A549 (cell line): Measurements from ENCODE around the gene SMAD3. TPM values are rescaled to one million over a fixed set of nuclear protein-coding genes. Genes with fewer than 3 reads are reported as not detected.

Experiments used
- ATAC-seq, 2 experiments: fragments of 200-7000 bp in 1 of 2; fragments of >200 bp in 1 of 2; cut with Nextera tagmentation in 1 of 2; cut with Tn5 transposase in 1 of 2; 3 replicates each; pipeline versions ENCODE4 v1.8.0 to v1.9.1; 2018 to 2020; ENCODE audit warnings: mild to moderate bottlenecking in 1 of 2, moderate library complexity in 1 of 2
- CTCF ChIA-PET: fragments of 300-600 bp; sonication (Branson Sonifier 250); formaldehyde crosslinking; extraction: SDS; loops from one replicate; lab custom pipeline; 2021; ENCODE audit warnings: antibody characterized with exemption, inconsistent platforms; lab: Yijun Ruan, JAX
- POLR2A ChIA-PET: fragments of 350-600 bp; formaldehyde crosslinking; extraction: SDS; loops from one replicate; lab custom pipeline; 2021; ENCODE audit warnings: antibody characterized with exemption, inconsistent platforms; lab: Yijun Ruan, JAX
- DNase-seq, 2 experiments: peaks; one replicate each; pipeline versions ENCODE4 v3.0.0 to v3.0.0-alpha.2; 2011 to 2016; ENCODE audit warnings: low read depth in 1 of 2, low spot score in 1 of 2
- FAIRE-seq: peaks from 2 replicates; lab custom pipeline; 2011; peaks lifted over from hg19 to GRCh38; lab: Jason Lieb, UNC
- H3K27ac ChIP-seq, 2 experiments: fragments of >200 bp; sonication (Bioruptor Twin); formaldehyde crosslinking; 3 replicates each; pipeline ENCODE4 v1.5.1; 2016 to 2017
- H3K4me1 ChIP-seq: fragments of >200 bp; sonication (Bioruptor Twin); formaldehyde crosslinking; 3 replicates; pipeline ENCODE4 v1.6.1; 2016
- H3K4me2 ChIP-seq: fragments of >200 bp; sonication (Bioruptor Twin); formaldehyde crosslinking; 3 replicates; pipeline ENCODE4 v1.6.1; 2016
- H3K4me3 ChIP-seq: fragments of >200 bp; sonication (Bioruptor Twin); formaldehyde crosslinking; 3 replicates; pipeline ENCODE4 v1.5.1; 2016
- H3K9me3 ChIP-seq: fragments of >200 bp; sonication (Bioruptor Twin); formaldehyde crosslinking; 3 replicates; pipeline ENCODE4 v1.6.1; 2016
- BHLHE40 ChIP-seq: IDR thresholded peaks from 2 replicates; pipeline ENCODE4 v1.6.1; 2012; ENCODE audit warnings: low read depth, low read length, inconsistent platforms
- CBX2 ChIP-seq: fragments of 200-600 bp; sonication (generic); IDR thresholded peaks from 2 replicates; pipeline ENCODE4 v1.6.1; 2016; ENCODE audit warnings: low read depth, mild to moderate bottlenecking, borderline replicate concordance
- CBX8 ChIP-seq: fragments of 200-600 bp; sonication (generic); IDR thresholded peaks from 2 replicates; pipeline ENCODE4 v1.6.1; 2016
- CHD4 ChIP-seq: fragments of 200-600 bp; sonication (generic); IDR thresholded peaks from 2 replicates; pipeline ENCODE4 v1.6.1; 2016; ENCODE audit warnings: antibody characterized with exemption, mild to moderate bottlenecking, borderline replicate concordance
- ESRRA ChIP-seq: fragments of 150-350 bp; IDR thresholded peaks from 2 replicates; pipeline ENCODE4 v1.6.1; 2014; ENCODE audit warnings: mild to moderate bottlenecking, low read length, borderline replicate concordance
- FOSB ChIP-seq: fragments of 250-450 bp; sonication (Bioruptor Pico); IDR thresholded peaks from 2 replicates; pipeline ENCODE4 v1.5.0; 2020; ENCODE audit warnings: mild to moderate bottlenecking, moderate library complexity
- FOXS1 ChIP-seq: fragments of 250-450 bp; sonication (Bioruptor Pico); IDR thresholded peaks from 2 replicates; pipeline ENCODE4 v1.5.0; 2020; ENCODE audit warnings: mild to moderate bottlenecking, moderate library complexity
- HDAC2 ChIP-seq: fragments of 200-600 bp; sonication (generic); IDR thresholded peaks from 2 replicates; pipeline ENCODE4 v1.6.1; 2016
- HOXA7 ChIP-seq: fragments of 250-450 bp; sonication (Bioruptor Pico); IDR thresholded peaks from 2 replicates; pipeline ENCODE4 v1.5.0; 2020; ENCODE audit warnings: mild to moderate bottlenecking, moderate library complexity
- JUN ChIP-seq, 2 experiments: fragments of >200 bp; sonication (Bioruptor Twin); formaldehyde crosslinking; IDR thresholded peaks; 2 replicates in 1 of 2; 3 replicates in 1 of 2; pipeline ENCODE4 v1.6.1; 2016 to 2017
- KDM1A ChIP-seq: fragments of 200-600 bp; sonication (generic); IDR thresholded peaks from 2 replicates; pipeline ENCODE4 v1.6.1; 2016; ENCODE audit warnings: low read depth, mild to moderate bottlenecking
- MAZ ChIP-seq: fragments of 150-350 bp; IDR thresholded peaks from 2 replicates; pipeline ENCODE4 v1.6.1; 2014; ENCODE audit warnings: antibody characterized with exemption, low read depth, low read length, borderline replicate concordance
- NPAS2 ChIP-seq: fragments of 250-450 bp; sonication (Bioruptor Pico); IDR thresholded peaks from 2 replicates; pipeline ENCODE4 v1.8.0; 2022; ENCODE audit warnings: mild to moderate bottlenecking, moderate library complexity, borderline replicate concordance
- RCOR1 ChIP-seq: fragments of 150-350 bp; IDR thresholded peaks from 2 replicates; pipeline ENCODE4 v1.6.1; 2014; ENCODE audit warnings: antibody characterized with exemption, low read length, low read depth
- RNF2 ChIP-seq: fragments of 200-600 bp; sonication (generic); IDR thresholded peaks from 2 replicates; pipeline ENCODE4 v1.6.1; 2016; ENCODE audit warnings: low read depth, mild to moderate bottlenecking, antibody characterized with exemption, moderate library complexity, borderline replicate concordance
- WGBS: methylation state at CpG from one replicate; pipeline ENCODE4 v1.1.6; 2017; ENCODE audit errors: missing lambda C conversion rate; 5-methylcytosine and 5-hydroxymethylcytosine counted together
- polyA plus RNA-seq, 4 experiments: library from polyadenylated mRNA; depleted of rRNA in 3 of 4; stranded (reverse); fragments of >200 nt; fragmentation: RNase III in 1 of 4; extraction: RNeasy Plus Mini Kit Qiagen cat#74134 plus additional on column Dnase treatment in 1 of 4; gene quantifications; 2 replicates in 3 of 4; 3 replicates in 1 of 4; pipeline ENCODE4 v1.2.3, GENCODE V29; 2011 to 2017
- TF ChIP-seq, protein P1 (sequence below): fragments of >200 bp; sonication (Bioruptor Twin); formaldehyde crosslinking; IDR thresholded peaks from 3 replicates; pipeline ENCODE4 v1.5.1; 2016
- TF ChIP-seq, protein P2 (sequence below): IDR thresholded peaks from 2 replicates; pipeline ENCODE4 v1.6.1; 2012; ENCODE audit warnings: low read depth, borderline replicate concordance
- TF ChIP-seq, protein P3 (sequence below): fragments of >200 bp; sonication (Bioruptor Twin); formaldehyde crosslinking; IDR thresholded peaks from 3 replicates; pipeline ENCODE4 v1.6.1; 2016
- TF ChIP-seq, protein P4 (sequence below): fragments of 250-450 bp; sonication (Bioruptor Pico); IDR thresholded peaks from 2 replicates; pipeline ENCODE4 v1.5.0; 2020; ENCODE audit warnings: low read depth, mild to moderate bottlenecking, moderate library complexity
- TF ChIP-seq, protein P5 (sequence below): fragments of 450-650 bp; IDR thresholded peaks from 2 replicates; pipeline ENCODE4 v1.6.1; 2014; ENCODE audit warnings: antibody characterized with exemption

Gene SMAD3
- polyA plus RNA-seq, 2 of the 4 experiments (the other 2 are of a cell fraction), result 74.6 to 77.2 TPM

DNA sequence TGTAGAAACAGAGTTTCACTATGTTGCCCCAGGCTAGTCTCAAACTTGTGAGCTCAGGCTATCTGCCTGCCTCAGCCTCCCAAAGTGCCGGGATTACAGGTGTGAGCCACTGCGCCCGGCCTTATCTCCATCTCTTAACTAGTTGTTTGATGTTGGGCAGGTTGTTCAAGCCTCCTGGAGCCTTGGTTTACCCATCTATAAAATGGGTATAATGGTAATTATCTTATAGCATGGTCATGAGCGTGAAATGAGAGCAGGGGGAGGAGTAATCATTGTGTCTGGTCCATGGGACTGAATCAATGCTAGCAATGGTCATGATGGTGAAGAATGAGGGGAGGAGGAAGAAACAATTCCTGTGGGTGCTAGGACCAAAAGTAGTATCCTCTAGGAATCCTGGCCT, 32.0 kb downstream of the SMAD3 start:
- Histone ChIP-seq H3K4me1 (peaks cover 98% of the 10 kb centered on the region), H3K4me3 (no peak overlapping the region), H3K9me3 (no peaks in the 10 kb centered on the region), H3K4me2 (peak overlapping the region; percentile 25; the same call in 2 of the 3 replicates), H3K27ac (peak overlapping the region; percentile 64 to 84)
- DNase-seq, result no peak
- ChIA-PET CTCF (interaction anchor here (1.2 to 1.4 kb wide), 3 partner anchors 7 to 51 kb away, joined by 4 to 6 read pairs (median 4); no protein-coding TSS in a partner anchor), POLR2A (interaction anchor here (1.3 kb wide), 1 partner anchor 10 kb away, joined by 3 read pairs; no protein-coding TSS in a partner anchor)
- TF ChIP-seq, protein P1, sequence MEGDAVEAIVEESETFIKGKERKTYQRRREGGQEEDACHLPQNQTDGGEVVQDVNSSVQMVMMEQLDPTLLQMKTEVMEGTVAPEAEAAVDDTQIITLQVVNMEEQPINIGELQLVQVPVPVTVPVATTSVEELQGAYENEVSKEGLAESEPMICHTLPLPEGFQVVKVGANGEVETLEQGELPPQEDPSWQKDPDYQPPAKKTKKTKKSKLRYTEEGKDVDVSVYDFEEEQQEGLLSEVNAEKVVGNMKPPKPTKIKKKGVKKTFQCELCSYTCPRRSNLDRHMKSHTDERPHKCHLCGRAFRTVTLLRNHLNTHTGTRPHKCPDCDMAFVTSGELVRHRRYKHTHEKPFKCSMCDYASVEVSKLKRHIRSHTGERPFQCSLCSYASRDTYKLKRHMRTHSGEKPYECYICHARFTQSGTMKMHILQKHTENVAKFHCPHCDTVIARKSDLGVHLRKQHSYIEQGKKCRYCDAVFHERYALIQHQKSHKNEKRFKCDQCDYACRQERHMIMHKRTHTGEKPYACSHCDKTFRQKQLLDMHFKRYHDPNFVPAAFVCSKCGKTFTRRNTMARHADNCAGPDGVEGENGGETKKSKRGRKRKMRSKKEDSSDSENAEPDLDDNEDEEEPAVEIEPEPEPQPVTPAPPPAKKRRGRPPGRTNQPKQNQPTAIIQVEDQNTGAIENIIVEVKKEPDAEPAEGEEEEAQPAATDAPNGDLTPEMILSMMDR, result no peak
- no peak for TF ChIP-seq RCOR1
- no peak for TF ChIP-seq MAZ
- no peak for TF ChIP-seq CHD4
- TF ChIP-seq KDM1A, result peak; percentile 61
- TF ChIP-seq, protein P2, sequence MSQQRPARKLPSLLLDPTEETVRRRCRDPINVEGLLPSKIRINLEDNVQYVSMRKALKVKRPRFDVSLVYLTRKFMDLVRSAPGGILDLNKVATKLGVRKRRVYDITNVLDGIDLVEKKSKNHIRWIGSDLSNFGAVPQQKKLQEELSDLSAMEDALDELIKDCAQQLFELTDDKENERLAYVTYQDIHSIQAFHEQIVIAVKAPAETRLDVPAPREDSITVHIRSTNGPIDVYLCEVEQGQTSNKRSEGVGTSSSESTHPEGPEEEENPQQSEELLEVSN, result no peak
- TF ChIP-seq, protein P3, sequence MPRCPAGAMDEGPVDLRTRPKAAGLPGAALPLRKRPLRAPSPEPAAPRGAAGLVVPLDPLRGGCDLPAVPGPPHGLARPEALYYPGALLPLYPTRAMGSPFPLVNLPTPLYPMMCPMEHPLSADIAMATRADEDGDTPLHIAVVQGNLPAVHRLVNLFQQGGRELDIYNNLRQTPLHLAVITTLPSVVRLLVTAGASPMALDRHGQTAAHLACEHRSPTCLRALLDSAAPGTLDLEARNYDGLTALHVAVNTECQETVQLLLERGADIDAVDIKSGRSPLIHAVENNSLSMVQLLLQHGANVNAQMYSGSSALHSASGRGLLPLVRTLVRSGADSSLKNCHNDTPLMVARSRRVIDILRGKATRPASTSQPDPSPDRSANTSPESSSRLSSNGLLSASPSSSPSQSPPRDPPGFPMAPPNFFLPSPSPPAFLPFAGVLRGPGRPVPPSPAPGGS, result no peak
- no peak for TF ChIP-seq CBX8
- TF ChIP-seq RNF2, result no peak
- no peak for TF ChIP-seq ESRRA
- no peak for TF ChIP-seq BHLHE40
- TF ChIP-seq NPAS2, result no peak
- no peak for TF ChIP-seq FOSB (CRISPR knock-in tag)
- 0 out of 2 replicates have a peak, but pooled peaks have one; percentile 76 for TF ChIP-seq HDAC2
- no peak for TF ChIP-seq JUN (IDR thresholded peaks at IDR 0.05)
- TF ChIP-seq FOXS1 (CRISPR knock-in tag), result no peak
- TF ChIP-seq, protein P4, sequence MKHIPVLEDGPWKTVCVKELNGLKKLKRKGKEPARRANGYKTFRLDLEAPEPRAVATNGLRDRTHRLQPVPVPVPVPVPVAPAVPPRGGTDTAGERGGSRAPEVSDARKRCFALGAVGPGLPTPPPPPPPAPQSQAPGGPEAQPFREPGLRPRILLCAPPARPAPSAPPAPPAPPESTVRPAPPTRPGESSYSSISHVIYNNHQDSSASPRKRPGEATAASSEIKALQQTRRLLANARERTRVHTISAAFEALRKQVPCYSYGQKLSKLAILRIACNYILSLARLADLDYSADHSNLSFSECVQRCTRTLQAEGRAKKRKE (CRISPR knock-in tag), result no peak
- no peak for FAIRE-seq
- ATAC-seq, result no peak
- 89% methylated on average over 4 of the region's 4 CpGs for WGBS

DNA sequence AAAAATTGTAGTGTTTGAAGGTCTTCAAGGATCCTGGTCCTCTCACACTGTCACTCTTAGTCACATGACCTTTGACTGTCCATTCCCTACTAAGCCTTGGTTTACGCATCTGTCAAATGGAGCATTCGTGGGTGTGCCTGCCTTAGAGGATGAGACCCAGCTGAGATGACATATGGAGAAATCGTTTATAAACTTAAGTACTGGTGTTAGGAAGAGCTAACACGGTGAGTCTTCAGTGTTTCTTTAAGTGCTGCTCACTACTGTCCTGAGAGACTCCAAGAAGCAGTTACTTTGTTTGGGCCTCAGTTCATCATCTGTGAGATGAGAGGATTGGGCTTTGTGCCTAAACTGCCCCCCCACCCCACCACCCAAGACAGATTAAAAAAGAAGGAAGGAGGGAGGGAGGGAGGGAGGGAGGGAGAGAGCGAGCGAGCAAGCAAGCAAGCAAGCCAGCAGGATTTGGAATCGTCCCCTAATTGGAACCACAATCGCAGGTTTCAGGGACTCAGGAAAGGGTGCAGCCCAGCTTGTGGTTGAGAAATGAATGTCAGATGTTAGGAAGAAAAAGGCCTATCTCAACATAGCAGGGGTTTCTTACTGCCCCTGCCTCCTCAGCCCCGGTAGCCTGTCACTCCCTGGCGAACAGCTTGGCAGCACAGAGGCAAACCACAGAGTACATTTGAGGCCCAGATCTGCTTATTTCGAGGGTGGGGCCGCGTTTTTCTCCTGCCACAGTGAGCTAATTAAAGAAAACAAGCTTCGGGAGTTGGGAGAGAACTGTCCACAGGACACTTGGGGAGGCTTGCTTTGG, 32.7 kb downstream of the SMAD3 start:
- Histone ChIP-seq H3K4me2 (peak overlapping the region; percentile 51), H3K9me3 (no peaks in the 10 kb centered on the region), H3K27ac (peak overlapping the region; percentile 64 to 84), H3K4me3 (no peak overlapping the region), H3K4me1 (peaks cover 98% of the 10 kb centered on the region)
- ATAC-seq, result peak; percentile 3 to 21; a peak in 3 of 6 replicates
- 0 out of 2 replicates have a peak, but pooled peaks have one; percentile 0 for TF ChIP-seq HOXA7 (CRISPR knock-in tag)
- no peak for TF ChIP-seq CBX2
- TF ChIP-seq, protein P5, sequence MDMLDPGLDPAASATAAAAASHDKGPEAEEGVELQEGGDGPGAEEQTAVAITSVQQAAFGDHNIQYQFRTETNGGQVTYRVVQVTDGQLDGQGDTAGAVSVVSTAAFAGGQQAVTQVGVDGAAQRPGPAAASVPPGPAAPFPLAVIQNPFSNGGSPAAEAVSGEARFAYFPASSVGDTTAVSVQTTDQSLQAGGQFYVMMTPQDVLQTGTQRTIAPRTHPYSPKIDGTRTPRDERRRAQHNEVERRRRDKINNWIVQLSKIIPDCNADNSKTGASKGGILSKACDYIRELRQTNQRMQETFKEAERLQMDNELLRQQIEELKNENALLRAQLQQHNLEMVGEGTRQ, result peak; percentile 63
- no peak; a peak in 1 of 5 replicates for TF ChIP-seq JUN (IDR thresholded peaks at IDR 0.05)
- ChIA-PET CTCF (no interaction called here), POLR2A (no interaction called here)
- 48% methylated on average over 14 of the region's 14 CpGs for WGBS
- no peak for FAIRE-seq
- no peak for DNase-seq
